GM12875 (cell line): Measurements from ENCODE around the gene SRPX.

Source experiments
- H3K4me3 ChIP-seq: one replicate; pipeline ENCODE4 v1.5.1; 2011; ENCODE audit warnings: low read depth, low read length, control low read depth
- TF ChIP-seq, protein P1 (sequence below): IDR thresholded peaks from 2 replicates; pipeline ENCODE4 v1.5.1; 2011; ENCODE audit warnings: low read depth, mild to moderate bottlenecking, control low read depth, inconsistent platforms, low read length, moderate library complexity, borderline replicate concordance; ENCODE audit not compliant: insufficient read depth

The SRPX gene

DNA sequence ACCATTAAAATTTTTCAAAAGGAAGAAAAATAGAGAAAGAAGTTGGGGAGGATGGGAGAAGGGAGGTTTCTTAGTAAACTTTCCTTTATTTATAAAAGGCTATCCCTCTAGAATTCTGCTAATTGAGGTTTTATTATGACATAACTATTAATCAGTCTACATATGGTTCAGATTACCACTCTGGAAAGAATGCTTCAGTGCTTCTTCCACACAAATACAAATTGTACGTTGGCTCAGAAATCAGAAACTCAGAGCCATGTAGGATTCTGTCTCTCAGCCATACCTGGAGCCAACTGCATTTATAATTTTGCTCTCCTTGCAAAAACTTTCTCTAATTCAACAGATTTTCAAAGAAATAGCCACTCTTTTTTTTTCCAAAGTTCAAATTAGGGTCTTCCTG is 37.1 kb downstream of the SRPX start:
- H3K4me3 ChIP-seq: no peak overlapping the region
- TF ChIP-seq, protein P1, sequence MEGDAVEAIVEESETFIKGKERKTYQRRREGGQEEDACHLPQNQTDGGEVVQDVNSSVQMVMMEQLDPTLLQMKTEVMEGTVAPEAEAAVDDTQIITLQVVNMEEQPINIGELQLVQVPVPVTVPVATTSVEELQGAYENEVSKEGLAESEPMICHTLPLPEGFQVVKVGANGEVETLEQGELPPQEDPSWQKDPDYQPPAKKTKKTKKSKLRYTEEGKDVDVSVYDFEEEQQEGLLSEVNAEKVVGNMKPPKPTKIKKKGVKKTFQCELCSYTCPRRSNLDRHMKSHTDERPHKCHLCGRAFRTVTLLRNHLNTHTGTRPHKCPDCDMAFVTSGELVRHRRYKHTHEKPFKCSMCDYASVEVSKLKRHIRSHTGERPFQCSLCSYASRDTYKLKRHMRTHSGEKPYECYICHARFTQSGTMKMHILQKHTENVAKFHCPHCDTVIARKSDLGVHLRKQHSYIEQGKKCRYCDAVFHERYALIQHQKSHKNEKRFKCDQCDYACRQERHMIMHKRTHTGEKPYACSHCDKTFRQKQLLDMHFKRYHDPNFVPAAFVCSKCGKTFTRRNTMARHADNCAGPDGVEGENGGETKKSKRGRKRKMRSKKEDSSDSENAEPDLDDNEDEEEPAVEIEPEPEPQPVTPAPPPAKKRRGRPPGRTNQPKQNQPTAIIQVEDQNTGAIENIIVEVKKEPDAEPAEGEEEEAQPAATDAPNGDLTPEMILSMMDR: no peak

DNA sequence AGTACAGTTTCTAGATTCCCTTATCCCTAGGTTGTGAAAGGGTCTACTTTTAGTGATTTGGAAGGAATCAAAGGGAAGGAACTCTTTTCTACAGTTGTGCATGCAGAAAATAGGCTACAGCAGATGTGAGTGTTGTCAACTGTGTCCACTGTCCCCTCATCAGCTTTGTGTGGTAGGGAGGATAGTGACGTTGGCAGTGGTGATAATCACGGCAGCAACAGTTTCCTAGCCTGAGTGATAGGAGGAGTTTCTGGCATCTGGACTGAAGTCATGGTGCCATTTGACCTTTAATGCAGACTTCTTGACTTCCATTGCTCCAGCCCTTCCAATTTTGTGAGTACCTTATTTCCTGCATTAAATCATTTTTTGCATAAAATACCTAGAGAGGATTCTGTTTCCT is 39.3 kb downstream of the SRPX start:
- TF ChIP-seq, protein P1: no peak
- H3K4me3 ChIP-seq: no peak overlapping the region

DNA sequence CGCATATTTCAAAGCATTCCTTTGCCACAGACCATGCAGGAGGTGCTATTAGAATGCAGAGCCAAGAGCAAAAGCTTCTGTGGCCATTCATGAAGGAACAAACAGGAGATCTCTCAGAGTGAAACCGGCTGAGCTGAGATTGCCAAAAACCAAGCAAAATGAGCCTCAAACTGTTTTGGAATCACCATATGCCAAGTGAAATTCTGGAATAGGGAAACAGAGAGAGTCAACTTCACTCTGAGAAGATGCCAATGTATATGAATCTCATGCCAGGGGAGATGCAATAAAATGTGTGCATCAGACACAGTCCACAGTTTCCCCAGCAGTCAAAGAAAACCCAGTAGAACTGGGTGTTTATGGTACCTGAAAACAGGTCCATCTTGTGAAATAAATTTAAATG is 42.3 kb downstream of the SRPX start:
- TF ChIP-seq, protein P1: no peak

DNA sequence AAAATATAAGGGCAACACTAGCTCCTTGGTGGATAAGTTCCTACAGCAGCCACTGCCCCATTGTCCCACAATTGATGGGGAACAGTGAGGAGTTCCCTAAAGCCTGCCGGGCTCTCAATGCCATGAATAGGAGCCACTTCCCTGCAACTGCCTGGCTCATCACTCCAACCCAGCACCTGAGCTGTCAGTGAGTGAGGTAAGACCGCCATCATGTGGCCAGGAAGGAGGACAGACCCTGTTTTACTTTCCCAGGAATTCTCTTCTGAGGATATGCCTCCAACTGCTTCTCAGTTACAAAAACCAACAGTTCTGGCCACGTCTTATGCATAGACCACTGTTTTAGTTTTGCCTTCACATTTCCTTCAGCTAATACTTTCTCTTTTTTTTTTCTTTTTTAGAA is 45.5 kb downstream of the SRPX start:
- TF ChIP-seq, protein P1: peak; percentile 63
- H3K4me3 ChIP-seq: no peak overlapping the region

More for the DNA sequence above, 42.3 kb downstream of the SRPX start:
- H3K4me3 ChIP-seq: no peak overlapping the region

DNA sequence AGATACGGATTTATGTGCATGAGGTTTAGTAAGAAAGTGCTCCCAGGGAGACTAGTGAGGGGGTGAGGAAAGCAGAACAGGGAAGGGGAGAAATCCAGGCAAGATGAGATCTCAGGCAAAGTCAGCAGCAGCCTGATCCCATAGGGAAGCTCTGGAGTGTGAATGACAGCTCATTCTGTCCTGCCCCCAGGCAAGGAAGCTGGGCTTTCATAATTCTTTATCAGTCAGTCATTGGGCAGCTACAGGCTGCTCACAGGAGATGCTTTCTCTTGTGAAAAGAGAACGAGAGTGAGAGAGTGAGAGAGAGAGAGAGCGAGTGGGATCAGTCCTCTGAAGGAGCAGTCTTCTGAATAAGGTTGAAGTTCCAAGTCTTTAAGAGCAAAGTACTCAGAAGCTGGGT is 48.1 kb downstream of the SRPX start:
- TF ChIP-seq, protein P1: no peak
- H3K4me3 ChIP-seq: no peak overlapping the region

DNA sequence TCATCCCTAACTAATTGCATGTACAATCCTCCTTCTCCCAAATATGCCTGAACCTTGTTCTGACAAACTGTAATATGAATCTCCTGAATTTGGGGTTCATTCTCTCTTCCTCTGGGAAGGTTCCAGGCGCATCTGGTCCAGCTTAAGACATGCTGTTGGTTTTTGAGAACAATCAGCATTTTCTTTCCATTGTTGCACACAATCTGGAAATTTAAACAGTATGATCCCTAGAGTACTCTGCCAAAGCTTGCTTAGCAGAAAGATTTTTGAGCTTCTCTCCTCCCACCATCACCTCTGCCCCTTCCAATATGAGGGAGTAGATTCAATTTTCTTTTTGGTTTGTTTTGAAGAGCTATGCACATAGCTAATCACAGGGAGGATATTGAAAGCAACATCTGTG is 50.1 kb downstream of the SRPX start:
- no peak overlapping the region for H3K4me3 ChIP-seq
- TF ChIP-seq, protein P1: no peak

DNA sequence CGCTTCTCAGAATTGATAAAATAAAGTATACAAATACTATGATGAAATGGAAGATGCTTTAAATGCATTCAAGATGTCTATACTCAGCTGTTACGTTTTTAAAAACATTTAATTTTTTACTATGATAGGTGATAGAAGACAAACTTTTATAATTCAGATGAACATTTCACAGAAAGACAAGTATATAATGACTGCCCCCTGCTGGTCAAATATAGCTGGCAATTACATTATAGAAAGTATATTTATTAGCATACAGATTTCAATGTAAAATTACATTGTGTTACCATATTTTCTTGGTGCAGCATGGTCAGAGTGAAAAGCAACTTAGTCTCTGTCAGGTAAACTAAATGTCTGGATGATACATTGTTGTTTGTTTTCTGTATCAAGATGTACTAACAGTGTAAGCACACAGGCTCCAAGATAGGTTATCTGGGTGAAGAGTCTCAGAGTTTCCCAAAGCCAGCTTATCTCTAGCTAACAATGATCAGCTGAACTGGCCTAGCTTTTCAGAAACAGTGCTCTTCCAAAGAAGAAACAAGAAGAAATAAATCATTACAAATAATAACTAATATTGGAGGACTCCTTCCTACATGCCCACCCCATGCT is 54.1 kb downstream of the SRPX start:
- H3K4me3 ChIP-seq: no peak overlapping the region

More for the DNA sequence above, 54.1 kb downstream of the SRPX start:
- TF ChIP-seq, protein P1: no peak; the same call in 1 of the 2 replicates
